ENCODE results near the gene MPP7. TPM values are rescaled to one million over a fixed set of nuclear protein-coding genes. Genes with fewer than 3 reads are reported as not detected.

The MPP7 gene
- polyA plus RNA-seq, 2 donors, result 11.1 to 19.7 TPM

GRCh38 chr10:28312572-28312971 lies 9.7 kb upstream of the MPP7 start:
- Histone ChIP-seq H3K9me3 (ENCODE audit: control insufficient read depth in 2 of 2, insufficient read depth in 1 of 2, low read depth in 1 of 2, low read length in 1 of 2) (no peaks in the 10 kb centered on the region), H3K27me3 (ENCODE audit: control insufficient read depth in 1 of 2, insufficient read depth in 2 of 2, low read length in 2 of 2) (no peaks in the 10 kb centered on the region), H3K4me3 (ENCODE audit: low read depth in 1 of 2, low read length in 2 of 2) (no peak overlapping the region), H3K27ac (ENCODE audit: low read depth in 2 of 2, low read length in 1 of 2) (no peak overlapping the region), H3K36me3 (ENCODE audit: control insufficient read depth in 2 of 2, insufficient read depth in 2 of 2, low read length in 1 of 2) (peaks cover 0 to 3% of the 10 kb centered on the region in 2 donors), H3K4me1 (ENCODE audit: control insufficient read depth in 2 of 2, insufficient read depth in 2 of 2, low read length in 1 of 2) (no peaks in the 10 kb centered on the region)
- 68 to 74% methylated on average over 6 of the region's 6 CpGs for WGBS, 2 donors

GRCh38 chr10:28311104-28311503 lies 8.2 kb upstream of the MPP7 start:
- Histone ChIP-seq H3K4me1 (ENCODE audit: control insufficient read depth in 2 of 2, insufficient read depth in 2 of 2, low read length in 1 of 2) (no peaks in the 10 kb centered on the region), H3K27ac (ENCODE audit: low read depth in 2 of 2, low read length in 1 of 2) (no peak overlapping the region), H3K36me3 (ENCODE audit: control insufficient read depth in 2 of 2, insufficient read depth in 2 of 2, low read length in 1 of 2) (peaks cover 0 to 3% of the 10 kb centered on the region in 2 donors), H3K27me3 (ENCODE audit: control insufficient read depth in 1 of 2, insufficient read depth in 2 of 2, low read length in 2 of 2) (no peaks in the 10 kb centered on the region), H3K4me3 (ENCODE audit: low read depth in 1 of 2, low read length in 2 of 2) (no peak overlapping the region), H3K9me3 (ENCODE audit: control insufficient read depth in 2 of 2, insufficient read depth in 1 of 2, low read depth in 1 of 2, low read length in 1 of 2) (no peaks in the 10 kb centered on the region)
- 53 to 62% methylated on average over 3 of the region's 3 CpGs for WGBS, 2 donors

DNA sequence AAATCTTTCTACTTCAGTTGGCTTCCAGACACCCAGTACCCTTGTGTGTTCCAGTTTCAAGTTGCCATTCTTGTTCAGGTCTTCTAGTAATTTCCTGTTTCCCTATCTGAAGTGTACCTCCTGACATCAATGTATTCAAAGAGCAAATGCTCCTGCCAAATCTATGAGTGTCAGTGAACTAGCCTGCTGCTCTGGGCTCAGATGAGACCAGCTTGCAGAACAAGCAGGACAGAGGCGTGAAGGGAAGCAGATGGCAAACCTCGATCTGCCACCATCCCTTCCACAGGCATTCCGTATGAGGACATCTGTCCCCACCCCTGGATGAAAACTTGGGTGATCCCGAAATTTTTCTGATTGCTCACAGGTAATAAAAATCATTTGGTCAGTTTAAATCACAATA lies 4.4 kb upstream of the MPP7 start:
- H3K36me3 ChIP-seq (ENCODE audit: control insufficient read depth in 2 of 2, insufficient read depth in 2 of 2, low read length in 1 of 2), result peaks cover 0 to 2% of the 10 kb centered on the region in 2 donors
- 71 to 76% methylated on average over 4 of the region's 4 CpGs for WGBS, 2 donors
- H3K4me1 ChIP-seq (ENCODE audit: control insufficient read depth in 2 of 2, insufficient read depth in 2 of 2, low read length in 1 of 2), result no peaks in the 10 kb centered on the region
- H3K27me3 ChIP-seq (ENCODE audit: control insufficient read depth in 1 of 2, insufficient read depth in 2 of 2, low read length in 2 of 2), result no peaks in the 10 kb centered on the region
- no peak overlapping the region for H3K27ac ChIP-seq (ENCODE audit: low read depth in 2 of 2, low read length in 1 of 2)
- H3K9me3 ChIP-seq (ENCODE audit: control insufficient read depth in 2 of 2, insufficient read depth in 1 of 2, low read depth in 1 of 2, low read length in 1 of 2), result no peaks in the 10 kb centered on the region
- H3K4me3 ChIP-seq (ENCODE audit: low read depth in 1 of 2, low read length in 2 of 2), result no peak overlapping the region

GRCh38 chr10:28305553-28305952 lies 2.7 kb upstream of the MPP7 start:
- Histone ChIP-seq H3K36me3 (ENCODE audit: control insufficient read depth in 2 of 2, insufficient read depth in 2 of 2, low read length in 1 of 2) (no peaks in the 10 kb centered on the region), H3K4me1 (ENCODE audit: control insufficient read depth in 2 of 2, insufficient read depth in 2 of 2, low read length in 1 of 2) (no peaks in the 10 kb centered on the region), H3K27me3 (ENCODE audit: control insufficient read depth in 1 of 2, insufficient read depth in 2 of 2, low read length in 2 of 2) (no peaks in the 10 kb centered on the region), H3K27ac (ENCODE audit: low read depth in 2 of 2, low read length in 1 of 2) (no peak overlapping the region), H3K4me3 (ENCODE audit: low read depth in 1 of 2, low read length in 2 of 2) (no peak overlapping the region), H3K9me3 (ENCODE audit: control insufficient read depth in 2 of 2, insufficient read depth in 1 of 2, low read depth in 1 of 2, low read length in 1 of 2) (no peaks in the 10 kb centered on the region)
- 90% methylated on average over 2 of the region's 2 CpGs for WGBS, 2 donors

GRCh38 chr10:28304032-28304571 lies 1.2 kb upstream of the MPP7 start:
- H3K27ac ChIP-seq (ENCODE audit: low read depth in 2 of 2, low read length in 1 of 2), result no peak overlapping the region
- H3K4me1 ChIP-seq (ENCODE audit: control insufficient read depth in 2 of 2, insufficient read depth in 2 of 2, low read length in 1 of 2), result no peaks in the 10 kb centered on the region
- no peaks in the 10 kb centered on the region for H3K36me3 ChIP-seq (ENCODE audit: control insufficient read depth in 2 of 2, insufficient read depth in 2 of 2, low read length in 1 of 2)
- 40 to 62% methylated on average over 3 of the region's 3 CpGs for WGBS, 2 donors
- no peaks in the 10 kb centered on the region for H3K27me3 ChIP-seq (ENCODE audit: control insufficient read depth in 1 of 2, insufficient read depth in 2 of 2, low read length in 2 of 2)
- H3K4me3 ChIP-seq (ENCODE audit: low read depth in 1 of 2, low read length in 2 of 2), result no peak overlapping the region
- H3K9me3 ChIP-seq (ENCODE audit: control insufficient read depth in 2 of 2, insufficient read depth in 1 of 2, low read depth in 1 of 2, low read length in 1 of 2), result no peaks in the 10 kb centered on the region

DNA sequence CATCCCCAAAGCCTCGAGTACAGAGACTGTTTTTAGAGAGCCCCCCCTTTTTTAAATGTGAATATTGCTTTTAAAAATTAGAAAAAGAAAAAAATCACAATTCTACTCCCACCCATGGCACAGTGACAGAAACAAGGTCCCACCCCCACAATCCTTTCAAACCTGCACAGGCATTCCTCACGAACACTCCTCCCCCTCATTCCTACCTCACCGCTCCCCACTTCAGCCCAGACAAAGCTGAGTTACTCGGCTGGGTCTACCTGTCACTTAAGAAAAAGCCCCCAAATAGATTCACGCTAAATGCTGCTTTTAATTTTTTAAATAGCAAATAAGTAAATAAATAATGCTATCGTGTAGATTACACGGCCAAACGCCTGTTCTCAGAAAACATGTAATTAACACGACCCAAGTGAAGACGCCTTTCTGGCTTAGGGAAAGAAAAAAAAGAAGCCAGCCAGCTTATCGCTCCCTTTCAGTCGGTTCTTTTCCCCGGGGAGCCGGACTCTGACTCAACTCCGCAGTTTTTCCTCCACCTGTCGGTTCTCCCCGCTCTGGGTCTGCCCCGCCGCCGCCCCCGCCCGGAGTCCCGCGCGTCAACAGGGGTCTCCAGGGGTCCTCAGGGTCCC lies 739 bp downstream of the MPP7 start:
- Histone ChIP-seq H3K27ac (ENCODE audit: low read depth in 2 of 2, low read length in 1 of 2) (peak overlapping the region; percentile 82 to 93), H3K9me3 (ENCODE audit: control insufficient read depth in 2 of 2, insufficient read depth in 1 of 2, low read depth in 1 of 2, low read length in 1 of 2) (no peaks in the 10 kb centered on the region), H3K4me3 (ENCODE audit: low read depth in 1 of 2, low read length in 2 of 2) (peak overlapping the region; percentile 70 to 97), H3K4me1 (ENCODE audit: control insufficient read depth in 2 of 2, insufficient read depth in 2 of 2, low read length in 1 of 2) (no peaks in the 10 kb centered on the region), H3K36me3 (ENCODE audit: control insufficient read depth in 2 of 2, insufficient read depth in 2 of 2, low read length in 1 of 2) (no peaks in the 10 kb centered on the region), H3K27me3 (ENCODE audit: control insufficient read depth in 1 of 2, insufficient read depth in 2 of 2, low read length in 2 of 2) (no peaks in the 10 kb centered on the region)
- 2 to 3% methylated on average over 25 of the region's 25 CpGs for WGBS, 2 donors

DNA sequence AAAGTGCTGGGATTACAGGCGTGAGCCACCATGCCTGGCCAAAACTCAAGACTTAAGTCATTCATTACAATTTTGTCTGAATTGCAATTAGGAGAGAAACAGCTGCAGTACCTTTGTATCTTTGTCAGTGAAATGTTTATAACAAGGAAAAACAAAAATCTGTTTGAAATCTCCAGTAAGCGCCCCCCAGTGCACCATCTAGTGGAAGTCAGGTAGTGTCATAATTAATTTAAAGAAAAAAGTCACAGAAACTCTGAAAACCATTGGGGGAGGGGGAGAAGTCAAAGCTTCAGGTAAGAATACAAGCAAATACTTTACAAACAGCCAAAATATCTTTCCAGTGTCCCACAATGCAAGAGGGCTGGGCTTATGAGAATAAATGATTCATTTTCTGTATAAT lies 2.8 kb downstream of the MPP7 start:
- H3K4me1 ChIP-seq (ENCODE audit: control insufficient read depth in 2 of 2, insufficient read depth in 2 of 2, low read length in 1 of 2), result no peaks in the 10 kb centered on the region
- no peak overlapping the region for H3K4me3 ChIP-seq (ENCODE audit: low read depth in 1 of 2, low read length in 2 of 2)
- no peaks in the 10 kb centered on the region for H3K9me3 ChIP-seq (ENCODE audit: control insufficient read depth in 2 of 2, insufficient read depth in 1 of 2, low read depth in 1 of 2, low read length in 1 of 2)
- no peaks in the 10 kb centered on the region for H3K36me3 ChIP-seq (ENCODE audit: control insufficient read depth in 2 of 2, insufficient read depth in 2 of 2, low read length in 1 of 2)
- 77 to 79% methylated on average over 2 of the region's 2 CpGs for WGBS, 2 donors
- H3K27ac ChIP-seq (ENCODE audit: low read depth in 2 of 2, low read length in 1 of 2), result no peak overlapping the region
- no peaks in the 10 kb centered on the region for H3K27me3 ChIP-seq (ENCODE audit: control insufficient read depth in 1 of 2, insufficient read depth in 2 of 2, low read length in 2 of 2)

DNA sequence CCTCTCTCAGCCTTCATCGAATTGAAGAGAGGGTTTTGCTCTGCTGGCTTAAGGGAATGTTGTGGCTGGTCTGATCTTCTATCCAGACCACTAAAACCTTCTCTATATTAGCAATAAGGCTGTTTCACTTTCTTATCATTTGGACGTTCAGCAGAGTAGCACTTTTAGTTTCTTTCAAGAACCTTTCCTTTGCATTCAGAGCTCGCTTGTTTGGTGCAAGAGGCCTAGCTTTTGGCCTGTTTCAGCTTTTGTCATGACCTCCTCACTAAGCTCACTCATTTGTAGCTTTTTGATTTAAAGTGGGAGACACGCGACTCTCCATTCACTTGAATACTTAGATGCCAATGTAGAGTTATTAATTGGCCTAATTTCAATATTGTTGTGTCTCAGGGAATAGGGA lies 3.9 kb downstream of the MPP7 start:
- Histone ChIP-seq H3K36me3 (ENCODE audit: control insufficient read depth in 2 of 2, insufficient read depth in 2 of 2, low read length in 1 of 2) (no peaks in the 10 kb centered on the region), H3K27ac (ENCODE audit: low read depth in 2 of 2, low read length in 1 of 2) (no peak overlapping the region), H3K4me3 (ENCODE audit: low read depth in 1 of 2, low read length in 2 of 2) (no peak overlapping the region), H3K27me3 (ENCODE audit: control insufficient read depth in 1 of 2, insufficient read depth in 2 of 2, low read length in 2 of 2) (no peaks in the 10 kb centered on the region), H3K9me3 (ENCODE audit: control insufficient read depth in 2 of 2, insufficient read depth in 1 of 2, low read depth in 1 of 2, low read length in 1 of 2) (no peaks in the 10 kb centered on the region), H3K4me1 (ENCODE audit: control insufficient read depth in 2 of 2, insufficient read depth in 2 of 2, low read length in 1 of 2) (no peaks in the 10 kb centered on the region)
- WGBS, 2 donors, result 72 to 75% methylated on average over 5 of the region's 5 CpGs

- WGBS, 2 donors, result 31 to 42% methylated on average over 1 of the region's 1 CpG
- Histone ChIP-seq H3K4me3 (ENCODE audit: low read depth in 1 of 2, low read length in 2 of 2) (no peak overlapping the region), H3K9me3 (ENCODE audit: control insufficient read depth in 2 of 2, insufficient read depth in 1 of 2, low read depth in 1 of 2, low read length in 1 of 2) (no peaks in the 10 kb centered on the region), H3K27ac (ENCODE audit: low read depth in 2 of 2, low read length in 1 of 2) (peak overlapping the region; percentile 51 to 56), H3K36me3 (ENCODE audit: control insufficient read depth in 2 of 2, insufficient read depth in 2 of 2, low read length in 1 of 2) (no peaks in the 10 kb centered on the region), H3K27me3 (ENCODE audit: control insufficient read depth in 1 of 2, insufficient read depth in 2 of 2, low read length in 2 of 2) (no peaks in the 10 kb centered on the region), H3K4me1 (ENCODE audit: control insufficient read depth in 2 of 2, insufficient read depth in 2 of 2, low read length in 1 of 2) (peaks cover 0 to 6% of the 10 kb centered on the region in 2 donors)
Observed at GRCh38 chr10:28296023-28296422, 6.8 kb downstream of the MPP7 start.

DNA sequence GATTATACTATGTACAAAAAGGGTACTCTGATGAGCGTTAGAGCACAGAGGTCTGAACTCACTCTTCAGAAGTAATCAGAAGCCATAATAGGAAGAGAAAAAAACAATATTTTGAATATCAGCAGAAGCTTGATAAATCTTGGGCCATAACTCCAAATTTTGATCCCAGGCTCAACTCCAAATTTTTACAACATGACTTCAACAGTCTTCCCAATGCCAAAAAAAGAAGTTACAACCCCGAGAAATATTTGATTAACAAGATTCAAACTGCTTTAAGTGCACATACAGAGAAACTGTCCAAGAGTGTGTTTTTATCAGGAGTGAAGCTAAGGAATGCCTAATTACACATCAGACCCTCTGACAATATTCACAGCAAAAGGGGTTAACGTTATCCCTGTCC lies 7.5 kb downstream of the MPP7 start:
- H3K36me3 ChIP-seq (ENCODE audit: control insufficient read depth in 2 of 2, insufficient read depth in 2 of 2, low read length in 1 of 2), result no peaks in the 10 kb centered on the region
- 42 to 44% methylated on average over 3 of the region's 3 CpGs for WGBS, 2 donors
- peaks cover 0 to 6% of the 10 kb centered on the region in 2 donors for H3K4me1 ChIP-seq (ENCODE audit: control insufficient read depth in 2 of 2, insufficient read depth in 2 of 2, low read length in 1 of 2)
- H3K9me3 ChIP-seq (ENCODE audit: control insufficient read depth in 2 of 2, insufficient read depth in 1 of 2, low read depth in 1 of 2, low read length in 1 of 2), result no peaks in the 10 kb centered on the region
- H3K4me3 ChIP-seq (ENCODE audit: low read depth in 1 of 2, low read length in 2 of 2), result no peak overlapping the region
- H3K27ac ChIP-seq (ENCODE audit: low read depth in 2 of 2, low read length in 1 of 2), result peak overlapping the region in 1 of 2 donors; percentile 77
- H3K27me3 ChIP-seq (ENCODE audit: control insufficient read depth in 1 of 2, insufficient read depth in 2 of 2, low read length in 2 of 2), result no peaks in the 10 kb centered on the region

All from esophagus (tissue), 2 donors.